Calu3 (cell line): Measurements from ENCODE around the gene COX6B1. TPM values are rescaled to one million over a fixed set of nuclear protein-coding genes. Genes with fewer than 3 reads are reported as not detected.

Experiments used
- BruUV-seq: library from RNA; stranded (reverse); fragments of 400-500 nt; replicated peaks from 2 replicates; lab custom pipeline; 2021; lab: Mats Ljungman, UMichigan
- CTCF ChIA-PET: fragments of 300-600 bp; sonication (Branson Sonifier 250); formaldehyde crosslinking; loops from one replicate; lab custom pipeline; 2022; ENCODE audit warnings: antibody characterized with exemption; lab: Charles Lee
- DNase-seq: peaks from one replicate; pipeline ENCODE4 v3.0.0; 2022
- H3K27ac Mint-ChIP-seq: one replicate; pipeline ENCODE4 v1.8.0; 2022; ENCODE audit warnings: mixed read lengths; ENCODE audit not compliant: unreplicated experiment
- H3K27me3 Mint-ChIP-seq: one replicate; pipeline ENCODE4 v1.8.0; 2022; ENCODE audit warnings: mixed read lengths; ENCODE audit not compliant: unreplicated experiment
- H3K36me3 Mint-ChIP-seq: one replicate; pipeline ENCODE4 v1.8.0; 2022; ENCODE audit warnings: mild to moderate bottlenecking, moderate library complexity, mixed read lengths; ENCODE audit not compliant: insufficient read depth, unreplicated experiment
- H3K4me1 Mint-ChIP-seq: one replicate; pipeline ENCODE4 v1.8.0; 2022; ENCODE audit warnings: mild to moderate bottlenecking, low read depth, mixed read lengths; ENCODE audit not compliant: unreplicated experiment
- H3K4me3 Mint-ChIP-seq: one replicate; pipeline ENCODE4 v1.8.0; 2022; ENCODE audit warnings: mild to moderate bottlenecking, low read depth, moderate library complexity, mixed read lengths; ENCODE audit not compliant: unreplicated experiment
- H3K9me3 Mint-ChIP-seq: one replicate; pipeline ENCODE4 v1.8.0; 2022; ENCODE audit warnings: low read depth, mixed read lengths; ENCODE audit not compliant: unreplicated experiment
- intact Hi-C: fragments of 100-400 bp; cut with micrococcal nuclease; formaldehyde crosslinking; loops from one replicate; pipeline ENCODE4 v1.10.0; 2022; ENCODE audit not compliant: unreplicated experiment
- total RNA-seq: library from RNA; stranded (reverse); gene quantifications from 2 replicates; pipeline ENCODE4 v1.2.3, GENCODE V29; 2022
- TF ChIP-seq, protein P1 (sequence below): fragments of 200-600 bp; IDR thresholded peaks from one replicate; pipeline ENCODE4 v1.8.0; 2022; ENCODE audit warnings: antibody characterized with exemption; ENCODE audit not compliant: unreplicated experiment

COX6B1 gene
- total RNA-seq, 1 experiment from 2014 or later: 497 TPM

DNA sequence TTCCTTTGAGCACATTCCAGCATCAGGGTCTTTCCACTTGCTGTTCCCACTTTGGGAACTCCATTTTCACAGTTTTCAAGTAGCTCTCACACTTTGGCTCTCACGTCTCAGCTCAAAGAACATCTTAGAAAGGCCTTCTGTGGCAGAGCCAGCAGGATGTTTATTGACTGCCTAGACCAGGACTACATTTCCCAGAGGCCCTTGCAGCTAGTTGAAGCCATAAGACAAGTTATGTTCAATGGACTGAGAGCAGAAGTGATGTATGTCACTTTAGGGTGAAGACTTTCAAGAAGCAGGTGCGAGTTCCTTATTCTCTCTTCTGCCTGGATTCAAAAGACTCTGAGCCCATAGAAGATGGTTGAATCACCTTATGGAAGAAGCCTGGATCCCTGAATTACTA is 39.9 kb upstream of the COX6B1 start:
- Mint-ChIP-seq H3K4me3 (no peak overlapping the region), H3K27me3 (no peaks in the 10 kb centered on the region), H3K4me1 (peaks cover 8% of the 10 kb centered on the region), H3K9me3 (peaks cover 9% of the 10 kb centered on the region), H3K36me3 (peaks cover 20% of the 10 kb centered on the region), H3K27ac (no peak overlapping the region)
- TF ChIP-seq, protein P1, sequence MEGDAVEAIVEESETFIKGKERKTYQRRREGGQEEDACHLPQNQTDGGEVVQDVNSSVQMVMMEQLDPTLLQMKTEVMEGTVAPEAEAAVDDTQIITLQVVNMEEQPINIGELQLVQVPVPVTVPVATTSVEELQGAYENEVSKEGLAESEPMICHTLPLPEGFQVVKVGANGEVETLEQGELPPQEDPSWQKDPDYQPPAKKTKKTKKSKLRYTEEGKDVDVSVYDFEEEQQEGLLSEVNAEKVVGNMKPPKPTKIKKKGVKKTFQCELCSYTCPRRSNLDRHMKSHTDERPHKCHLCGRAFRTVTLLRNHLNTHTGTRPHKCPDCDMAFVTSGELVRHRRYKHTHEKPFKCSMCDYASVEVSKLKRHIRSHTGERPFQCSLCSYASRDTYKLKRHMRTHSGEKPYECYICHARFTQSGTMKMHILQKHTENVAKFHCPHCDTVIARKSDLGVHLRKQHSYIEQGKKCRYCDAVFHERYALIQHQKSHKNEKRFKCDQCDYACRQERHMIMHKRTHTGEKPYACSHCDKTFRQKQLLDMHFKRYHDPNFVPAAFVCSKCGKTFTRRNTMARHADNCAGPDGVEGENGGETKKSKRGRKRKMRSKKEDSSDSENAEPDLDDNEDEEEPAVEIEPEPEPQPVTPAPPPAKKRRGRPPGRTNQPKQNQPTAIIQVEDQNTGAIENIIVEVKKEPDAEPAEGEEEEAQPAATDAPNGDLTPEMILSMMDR: no peak
- CTCF ChIA-PET: no interaction called here
- intact Hi-C loops: no loop called here
- DNase-seq: no peak
- BruUV-seq: no TSS peak

DNA sequence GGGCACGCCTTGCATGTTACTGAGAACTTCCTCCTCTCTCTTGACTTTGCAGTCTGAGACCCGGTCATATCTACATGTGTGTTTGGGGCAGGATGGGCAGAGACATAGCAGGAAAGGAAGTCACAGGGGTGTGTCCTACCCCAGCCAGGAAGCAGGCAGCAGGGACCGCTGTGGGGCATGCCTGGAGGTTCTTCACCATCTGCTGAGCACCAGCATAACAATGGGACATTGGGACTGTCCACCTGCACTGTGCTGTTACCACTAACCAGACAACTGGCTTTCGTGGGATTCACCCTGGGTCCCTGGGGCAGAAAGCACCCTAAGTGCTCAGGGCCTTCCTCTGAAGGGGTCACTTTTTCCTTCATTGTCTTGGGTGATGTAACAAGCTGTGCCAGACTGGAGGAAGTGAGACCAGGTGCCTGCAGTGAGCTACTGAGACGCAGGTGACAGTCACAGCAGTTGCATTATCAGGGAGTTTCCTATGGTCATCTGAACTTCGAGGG is 38.2 kb upstream of the COX6B1 start:
- intact Hi-C loops: no loop called here
- peaks cover 2% of the 10 kb centered on the region for H3K4me1 Mint-ChIP-seq
- BruUV-seq: no TSS peak
- no peak for DNase-seq
- H3K27ac Mint-ChIP-seq: no peak overlapping the region
- TF ChIP-seq, protein P1: no peak
- CTCF ChIA-PET: interaction anchor here (1.0 kb wide), 1 partner anchor 11 kb away, joined by 3 read pairs; no protein-coding TSS in a partner anchor
- H3K4me3 Mint-ChIP-seq: no peak overlapping the region
- H3K9me3 Mint-ChIP-seq: peaks cover 6% of the 10 kb centered on the region
- peaks cover 24% of the 10 kb centered on the region for H3K36me3 Mint-ChIP-seq
- no peaks in the 10 kb centered on the region for H3K27me3 Mint-ChIP-seq

DNA sequence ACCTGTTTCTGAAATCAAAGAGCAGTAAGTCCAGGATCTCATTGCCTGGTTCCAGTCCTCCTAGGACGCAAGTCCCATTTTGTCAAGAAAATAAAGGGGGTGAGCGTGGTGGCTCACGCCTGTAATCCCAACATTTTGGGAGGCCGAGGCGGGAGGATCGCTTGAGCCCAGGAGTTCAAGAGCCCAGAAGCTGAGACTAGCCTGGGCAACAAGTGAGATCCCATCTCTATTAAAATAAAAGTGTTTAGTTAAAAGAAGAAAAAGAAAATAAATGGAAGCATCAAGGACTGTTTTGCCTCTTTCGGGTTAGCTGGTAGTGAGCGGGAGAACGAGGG is 35.9 kb upstream of the COX6B1 start:
- peak overlapping the region; percentile 99 for H3K27ac Mint-ChIP-seq
- H3K36me3 Mint-ChIP-seq: peaks cover 21% of the 10 kb centered on the region
- CTCF ChIA-PET: interaction anchor here (1.0 to 1.3 kb wide), 4 partner anchors 32 to 102 kb away, joined by 3 to 5 read pairs (median 3); partner anchors contain the start of gene ATP4A

DNA sequence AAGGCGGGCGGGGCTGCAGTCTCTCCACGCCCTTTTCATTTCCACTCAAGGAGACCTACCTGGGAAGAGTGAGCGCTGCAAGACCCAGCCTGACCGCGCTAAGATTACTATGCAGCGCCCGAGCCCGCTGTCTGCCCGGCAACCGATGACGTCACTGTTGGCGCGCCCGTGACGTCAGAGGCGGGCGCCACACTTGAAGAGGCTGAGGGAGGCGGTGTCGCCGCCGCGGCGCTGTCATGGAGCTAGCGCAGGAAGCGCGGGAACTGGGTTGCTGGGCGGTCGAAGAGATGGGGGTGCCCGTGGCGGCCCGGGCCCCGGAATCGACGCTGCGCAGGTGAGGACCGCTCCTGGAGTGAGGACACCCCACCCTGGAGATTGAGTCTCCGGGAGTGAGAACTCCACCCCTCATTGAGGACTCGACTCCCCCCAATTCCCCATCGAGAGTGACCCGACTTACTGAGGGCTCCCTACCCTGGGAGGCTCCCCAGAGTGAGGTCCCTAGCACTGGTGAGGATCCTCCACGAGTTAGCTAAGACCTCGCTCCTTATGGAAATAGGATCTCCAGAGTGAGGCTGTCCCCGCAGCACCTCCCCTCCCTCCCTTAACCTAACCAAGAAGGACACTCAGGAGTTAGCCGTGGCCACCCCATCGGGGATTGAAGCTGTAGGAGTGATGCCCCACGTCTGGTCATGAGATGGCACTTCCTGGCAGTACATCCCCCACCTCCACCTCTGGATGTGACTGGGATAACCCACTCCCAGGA is 35.4 kb upstream of the COX6B1 start, which contains the start of gene HAUS5:
Gene HAUS5, plus strand, starts transcription at position 177 of the 763 bp plus-strand sequence. Its CDS starts 60 bp downstream, at position 237.
- no peaks in the 10 kb centered on the region for H3K27me3 Mint-ChIP-seq
- TSS peak; percentile 76 for BruUV-seq
- TF ChIP-seq, protein P1: no peak
- CTCF ChIA-PET: interaction anchor here (0.5 to 1.3 kb wide), 5 partner anchors 31 to 102 kb away, joined by 3 to 5 read pairs (median 3); partner anchors contain the start of gene ATP4A
- peak within 1 kb of the TSS; percentile 93 for H3K4me3 Mint-ChIP-seq
- H3K4me1 Mint-ChIP-seq: no peaks in the 10 kb centered on the region
- peak within 1 kb of the TSS; percentile 99 for H3K27ac Mint-ChIP-seq
- peak; percentile 98 for DNase-seq
- H3K9me3 Mint-ChIP-seq: peaks cover 2% of the 10 kb centered on the region
- peaks cover 21% of the 10 kb centered on the region for H3K36me3 Mint-ChIP-seq
- intact Hi-C loops: no loop called here

More for the DNA sequence above, 35.9 kb upstream of the COX6B1 start:
- no TSS peak for BruUV-seq
- Mint-ChIP-seq H3K27me3 (no peaks in the 10 kb centered on the region), H3K4me1 (no peaks in the 10 kb centered on the region), H3K4me3 (peak overlapping the region; percentile 93), H3K9me3 (peaks cover 2% of the 10 kb centered on the region)
- intact Hi-C loops: no loop called here
- TF ChIP-seq, protein P1: no peak
- DNase-seq: no peak
